Inferior parietal cortex (tissue), 1 donor: ENCODE data around the gene TROAP.
A peak's percentile ranks its signal among the peaks of the same experiment; 100 is the strongest.
"Not testable (repeated sequence)": the region's sequence is repeated elsewhere in the genome, so short reads cannot be mapped to it uniquely, and the experiment has no call there.

ENCODE experiments used
- DNase-seq: peaks from one replicate; pipeline ENCODE4 v3.0.0-alpha.2; 2016; ENCODE audit errors: extremely low spot score

The TROAP gene

GRCh38 chr12:49367381-49368239, 44.6 kb downstream of the TROAP start, which contains the start of gene SPATS2:
TSS of gene SPATS2 (plus strand) at chr12:49367462. CDS start at chr12:49461013, 93,551 bp downstream.
- DNase-seq: peak; percentile 39

GRCh38 chr12:49368240-49368600, 45.2 kb downstream of the TROAP start:
- peak; percentile 27 for DNase-seq

DNA sequence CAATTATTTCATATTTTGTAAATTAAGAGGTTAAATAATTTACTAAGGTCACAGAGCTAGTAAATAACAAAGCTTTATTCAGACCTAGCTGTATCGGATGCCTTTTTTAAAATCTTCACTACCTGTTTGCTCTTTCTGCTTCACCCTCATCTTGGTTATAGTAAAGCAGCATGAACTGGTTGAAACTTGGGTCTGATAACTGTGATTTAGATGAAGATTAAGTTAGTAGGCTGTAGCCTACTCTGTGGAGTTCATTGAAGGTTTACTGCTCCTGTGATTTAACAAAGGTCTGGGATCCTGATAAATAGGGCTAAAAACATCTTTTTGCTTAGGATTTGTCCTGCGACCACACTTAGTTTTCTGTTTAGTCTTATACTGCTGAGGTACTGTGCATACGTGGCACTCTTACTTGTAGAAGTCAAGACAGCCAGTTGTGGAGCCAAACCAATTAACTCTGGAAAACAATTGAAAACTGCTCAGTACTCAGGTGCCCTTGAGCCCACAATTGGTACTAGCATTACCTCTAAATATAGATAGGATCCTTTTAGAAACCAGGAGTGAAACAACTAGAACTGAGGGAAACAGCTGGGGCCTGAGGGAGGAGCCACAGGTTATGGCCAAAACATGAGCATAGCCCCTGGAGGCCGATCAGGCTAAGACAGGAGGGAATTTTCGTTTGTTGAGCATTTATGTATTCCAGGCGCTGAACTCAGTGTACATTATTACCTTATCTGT, 46.5 kb downstream of the TROAP start:
- no peak for DNase-seq

- DNase-seq: no peak
These were observed 47.5 kb downstream of the TROAP start for GRCh38 chr12:49370539-49370938.

DNA sequence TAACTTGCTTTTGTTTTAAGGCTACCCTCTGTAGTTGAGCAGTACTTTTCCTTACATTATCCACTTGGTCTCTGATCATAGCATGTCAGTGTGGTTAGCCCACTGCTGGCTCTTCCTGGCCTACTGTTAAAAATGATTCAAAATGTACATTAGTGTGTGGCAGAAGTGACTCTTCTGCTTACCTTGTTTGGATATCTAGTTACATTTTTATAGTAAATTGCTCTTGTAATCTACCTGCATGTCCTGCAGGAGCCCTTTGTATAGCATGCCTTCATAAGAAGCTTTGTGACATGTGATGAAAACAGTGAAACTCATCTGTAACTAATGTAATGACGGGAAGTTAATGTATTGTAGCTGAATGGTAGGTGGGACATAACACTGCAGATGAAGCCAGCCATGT, 52.4 kb downstream of the TROAP start:
- DNase-seq: no peak

GRCh38 chr12:49377386-49377785, 54.3 kb downstream of the TROAP start:
- DNase-seq: no peak

DNA sequence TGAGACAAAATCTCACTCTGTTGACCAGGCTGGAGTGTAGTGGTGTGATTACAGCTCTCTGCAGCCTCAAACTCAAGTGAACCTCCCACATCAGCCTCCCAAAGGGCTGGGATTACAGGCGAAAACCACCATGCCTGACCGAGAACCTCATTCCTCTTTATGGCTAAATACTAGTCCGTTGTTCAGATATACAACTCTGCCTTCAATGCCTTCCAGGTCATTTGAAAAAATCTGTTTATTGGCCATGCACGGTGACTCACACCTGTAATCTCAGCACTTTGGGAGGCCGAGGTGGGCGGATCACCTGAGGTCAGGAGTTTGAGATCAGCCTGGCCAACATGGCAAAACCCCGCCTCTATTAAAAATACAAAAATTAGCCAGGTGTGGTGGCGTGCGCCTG, 57.1 kb downstream of the TROAP start:
- DNase-seq: not testable (repeated sequence)
